NCI-H1694 (cell line): ENCODE data around the gene TBL1XR1.
"Not testable (repeated sequence)": the region's sequence is repeated elsewhere in the genome, so short reads cannot be mapped to it uniquely, and the experiment has no call there.

ENCODE experiments used
- DNase-seq: peaks from one replicate; lab custom pipeline; 2025; lab: John Stamatoyannopoulos, UW

The TBL1XR1 gene

DNA sequence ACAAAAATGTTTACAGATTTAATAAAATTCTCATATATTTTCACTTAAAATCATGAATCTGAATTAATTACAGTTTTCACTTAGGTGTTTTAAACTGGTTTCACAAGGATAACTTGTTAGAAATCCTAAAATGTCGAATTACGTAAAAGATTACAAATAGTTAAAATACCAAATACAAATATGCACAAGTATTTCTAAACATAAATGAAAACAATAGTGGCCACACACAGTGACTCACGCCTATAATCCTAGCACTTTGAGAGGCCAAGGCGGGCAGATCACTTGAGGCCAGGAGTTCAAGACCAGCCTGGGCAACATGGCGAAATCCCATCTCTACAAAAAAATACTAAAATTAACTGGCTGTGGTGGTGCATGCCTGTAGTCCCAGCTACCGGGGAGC, 10.9 kb upstream of the TBL1XR1 start:
- no peak for DNase-seq

DNA sequence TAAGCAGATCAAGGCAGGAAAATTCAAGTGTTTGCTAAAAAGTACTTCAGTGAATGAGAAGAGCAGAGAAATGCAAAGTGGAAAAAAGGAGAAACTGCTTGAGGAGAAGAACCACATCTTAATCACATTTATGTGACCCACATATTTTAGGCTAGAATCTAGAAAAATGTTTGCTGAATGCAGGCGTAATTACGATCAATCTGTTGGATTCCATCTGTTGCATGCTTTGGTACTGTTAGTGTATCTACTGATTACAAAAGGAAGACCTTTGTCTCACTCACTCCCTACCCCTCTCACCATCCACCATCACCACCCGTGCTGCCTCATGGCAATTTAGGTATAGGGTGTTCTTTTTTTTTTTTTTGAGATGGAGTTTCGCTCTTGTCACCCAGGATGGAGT, 9.7 kb upstream of the TBL1XR1 start:
- DNase-seq: no peak

DNA sequence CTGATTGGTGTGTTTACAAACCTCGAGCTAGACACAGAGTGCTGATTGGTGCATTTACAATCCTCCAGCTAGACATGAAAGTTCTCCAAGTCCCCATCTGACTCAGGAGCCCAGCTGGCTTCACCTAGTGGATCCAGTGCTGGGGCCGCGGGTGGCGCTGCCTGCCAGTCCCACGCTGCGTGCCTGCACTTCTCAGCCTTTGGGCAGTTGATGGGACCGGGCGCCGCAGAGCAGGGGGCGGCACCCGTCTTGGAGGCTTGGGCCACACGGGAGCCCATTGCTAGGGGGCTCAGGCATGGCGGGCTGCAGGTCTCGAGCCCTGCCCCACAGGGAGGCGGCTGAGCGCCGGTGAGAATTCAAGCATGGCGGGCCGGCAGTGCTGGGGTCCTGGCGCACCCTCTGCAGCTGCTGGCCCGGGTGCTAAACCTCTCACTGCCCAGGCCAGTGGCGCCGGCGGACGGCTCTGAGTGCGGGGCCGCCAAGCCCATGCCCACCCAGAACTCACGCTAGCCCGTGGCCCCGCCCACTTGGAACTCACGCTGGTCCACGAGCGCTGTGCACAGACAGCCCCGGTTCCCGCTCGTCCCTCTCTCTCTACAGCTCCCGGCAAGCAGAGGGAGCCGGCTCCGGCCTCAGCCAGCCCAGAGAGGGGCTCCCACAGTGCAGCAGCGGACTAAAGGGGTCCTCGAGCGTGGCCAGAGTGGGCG, 6.6 kb upstream of the TBL1XR1 start:
- no peak for DNase-seq

DNA sequence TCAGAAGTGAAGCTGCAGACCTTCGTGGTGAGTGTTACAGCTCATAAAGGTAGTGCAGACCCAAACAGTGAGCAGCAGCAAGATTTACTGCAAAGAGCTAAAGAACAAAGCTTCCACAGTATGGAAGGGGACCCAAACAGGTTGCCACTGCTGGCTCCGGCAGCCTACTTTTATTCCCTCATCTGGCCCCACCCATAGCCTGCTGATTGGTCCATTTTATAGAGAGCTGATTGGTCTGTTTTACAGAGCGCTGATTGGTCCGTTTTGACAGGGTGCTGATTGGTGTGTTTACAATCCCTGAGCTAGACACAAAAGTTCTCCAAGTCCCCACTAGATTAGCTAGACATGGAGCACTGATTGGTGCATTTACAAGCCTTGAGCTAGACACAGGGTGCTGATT, 5.7 kb upstream of the TBL1XR1 start:
- not testable (repeated sequence) for DNase-seq

DNA sequence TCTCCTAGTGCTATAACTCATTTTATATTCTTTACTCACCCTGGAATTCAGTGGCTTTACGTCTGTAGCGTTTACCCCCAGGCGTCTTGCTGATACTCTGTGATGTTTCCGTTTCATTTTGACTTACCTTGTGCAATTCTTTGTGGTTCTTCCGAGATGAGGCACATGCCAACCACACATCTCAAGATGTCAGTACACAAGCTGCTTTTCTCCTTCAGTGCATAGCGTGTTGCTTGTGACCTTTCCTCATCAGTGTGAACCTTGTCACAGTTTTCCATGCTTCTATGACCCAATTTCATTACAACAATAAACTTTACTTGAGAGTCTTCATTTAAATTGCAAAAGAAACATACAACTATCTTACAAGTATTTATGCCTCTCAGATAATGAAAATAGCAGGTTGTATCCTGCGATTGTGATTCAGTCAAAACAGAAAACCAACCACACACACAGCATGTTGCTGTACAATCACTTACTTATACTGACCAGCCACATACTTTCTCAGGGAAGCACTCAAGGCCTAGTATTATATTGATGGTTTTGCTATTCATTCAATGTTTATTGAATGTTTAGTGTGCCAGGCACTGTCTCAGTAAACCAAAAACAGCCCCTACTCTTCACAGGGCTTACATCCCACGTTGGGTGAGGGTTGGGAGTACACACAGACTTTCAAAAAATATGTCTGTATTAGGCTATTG, 4.6 kb upstream of the TBL1XR1 start:
- no peak for DNase-seq

DNA sequence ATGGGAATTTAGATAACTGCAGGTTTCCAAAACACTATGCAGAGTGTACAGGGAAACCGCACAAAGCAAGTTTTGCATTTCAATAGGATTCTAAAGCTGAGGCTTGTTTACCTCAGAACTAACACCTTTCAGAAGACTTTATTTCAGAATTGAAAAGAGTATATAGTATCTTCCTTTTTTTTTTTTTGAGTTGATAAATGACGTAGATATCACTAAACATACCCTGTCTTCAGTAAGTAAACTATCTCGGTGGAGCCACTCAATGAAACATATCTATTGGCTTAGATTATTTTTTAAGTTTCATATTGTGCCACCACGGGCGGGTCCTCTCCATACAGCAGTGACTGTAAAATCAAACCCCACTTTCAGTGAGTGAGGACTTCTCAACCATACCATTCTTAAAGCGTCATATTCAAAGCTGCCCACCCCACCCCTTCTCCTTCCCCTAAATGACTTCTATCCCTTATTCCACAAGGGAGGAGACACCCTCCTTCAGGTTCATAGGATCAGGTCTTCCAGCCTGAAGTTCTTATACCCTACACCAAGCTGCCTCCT, 2.0 kb upstream of the TBL1XR1 start:
- no peak for DNase-seq

DNA sequence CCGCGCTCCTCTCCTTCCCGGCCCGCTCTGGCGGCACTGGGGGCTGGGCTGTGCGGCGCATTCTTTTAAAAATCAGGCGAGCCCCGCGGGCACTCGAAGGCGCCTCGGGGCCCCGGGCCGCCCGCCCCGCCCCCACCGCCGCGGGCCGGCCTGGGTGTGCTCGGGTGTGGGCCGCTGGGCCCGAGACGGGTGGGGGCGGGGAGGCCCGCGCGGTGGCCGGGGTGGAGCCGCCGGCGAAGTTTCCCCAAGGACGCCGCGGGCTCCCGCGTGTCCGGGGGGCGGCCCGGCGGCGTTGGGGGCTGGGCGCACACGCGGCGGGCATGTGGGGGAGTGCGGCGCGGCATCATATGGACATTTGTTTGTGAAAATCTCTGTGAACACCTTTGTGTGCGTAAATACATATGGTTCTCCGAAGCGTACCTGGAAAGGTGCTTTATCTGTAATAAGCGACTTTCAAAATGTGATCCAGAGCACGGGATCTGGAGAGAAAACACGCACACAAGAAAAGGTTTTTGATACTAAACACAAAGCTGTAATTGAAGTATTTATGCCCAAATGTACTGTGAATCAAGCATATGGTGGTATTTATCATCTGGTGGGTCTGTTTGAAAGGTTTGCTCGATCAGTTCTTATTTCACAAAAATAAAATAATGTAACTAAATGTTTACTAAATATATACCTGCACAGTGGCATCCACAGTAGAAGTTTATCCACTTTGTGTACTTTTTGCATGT, 612 bp upstream of the TBL1XR1 start:
- DNase-seq: peak; percentile 54

DNA sequence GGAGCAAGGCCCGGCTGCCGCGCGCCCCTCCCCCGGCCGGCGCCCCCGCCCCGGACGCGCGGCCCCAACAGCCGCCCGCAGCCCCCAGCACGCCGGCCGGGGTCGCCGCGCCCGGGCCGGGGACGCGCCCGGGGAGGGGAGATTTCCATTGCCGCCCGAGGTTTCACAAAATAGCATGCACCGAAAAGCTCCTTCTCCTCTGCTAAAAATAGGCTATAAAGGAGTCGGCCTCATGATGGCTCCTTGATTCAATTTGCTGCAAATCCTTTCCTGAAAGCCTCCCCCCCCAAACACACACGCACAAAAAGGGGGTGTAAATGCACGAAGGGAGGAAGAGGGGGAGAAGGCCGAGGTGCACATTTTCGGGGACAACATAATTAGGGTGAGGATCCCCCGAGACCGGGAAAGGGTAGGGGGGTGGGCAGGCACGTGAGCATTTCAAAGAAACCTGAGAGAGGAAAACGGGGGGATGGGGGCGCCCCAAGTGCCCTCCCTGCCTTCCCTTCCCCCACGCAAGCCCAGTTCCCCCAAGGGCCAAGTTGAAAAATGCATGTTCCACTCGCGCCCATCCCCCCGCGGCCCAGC, 734 bp downstream of the TBL1XR1 start:
- no peak for DNase-seq

DNA sequence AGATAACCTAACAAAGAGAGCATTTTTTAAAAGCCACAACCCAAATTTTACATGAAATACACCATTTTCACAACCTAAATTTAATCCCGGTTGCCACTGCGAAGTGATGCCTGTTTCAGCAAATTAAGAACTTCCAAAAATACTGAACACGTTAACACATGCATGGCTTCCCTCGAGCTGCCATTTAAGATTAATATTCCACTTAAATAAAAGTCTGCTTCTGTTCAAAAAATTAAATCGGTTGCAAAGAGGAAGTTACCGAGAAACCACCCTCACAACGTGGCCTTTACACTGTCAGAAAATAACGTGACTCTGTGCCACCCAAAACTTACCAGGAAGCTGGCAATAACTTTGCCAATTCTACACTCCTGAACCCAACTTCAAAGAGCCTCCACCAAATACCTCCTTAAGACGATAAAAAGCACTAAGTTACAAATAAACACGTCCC, 1.2 kb downstream of the TBL1XR1 start:
- DNase-seq: no peak

DNA sequence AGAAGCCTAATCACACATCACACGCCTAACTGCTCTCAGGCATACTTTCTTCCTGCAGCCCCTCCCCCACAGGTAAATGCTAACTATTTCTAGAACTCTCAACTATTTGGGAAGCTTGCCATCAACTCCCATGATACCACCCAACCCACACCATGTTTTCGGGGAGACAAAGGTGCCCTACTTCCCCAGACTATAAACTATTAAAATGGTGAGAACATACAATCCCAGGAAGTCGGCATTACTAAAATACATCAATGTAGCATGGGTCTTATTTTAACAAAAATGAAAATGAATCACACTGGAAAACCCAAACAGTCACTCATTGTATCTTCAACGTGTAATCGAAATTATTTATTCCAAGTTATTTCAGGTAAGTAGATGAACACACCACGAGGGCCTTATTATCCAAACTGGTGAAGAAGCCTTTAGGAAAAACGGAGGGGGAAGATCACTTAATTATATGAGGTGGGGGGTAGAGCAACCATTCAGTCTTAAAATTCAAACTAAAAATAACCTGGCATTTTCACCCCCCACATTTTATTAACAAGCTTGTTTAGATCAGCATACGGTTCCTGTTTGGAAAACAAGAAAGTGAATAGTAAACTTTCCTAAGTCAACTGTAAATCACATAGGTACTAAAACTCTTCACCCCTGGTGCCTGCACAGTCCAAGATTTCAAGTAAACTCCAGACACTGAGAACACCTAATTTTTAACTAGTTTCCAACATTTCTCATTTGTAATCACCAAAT, 1.9 kb downstream of the TBL1XR1 start:
- no peak for DNase-seq

DNA sequence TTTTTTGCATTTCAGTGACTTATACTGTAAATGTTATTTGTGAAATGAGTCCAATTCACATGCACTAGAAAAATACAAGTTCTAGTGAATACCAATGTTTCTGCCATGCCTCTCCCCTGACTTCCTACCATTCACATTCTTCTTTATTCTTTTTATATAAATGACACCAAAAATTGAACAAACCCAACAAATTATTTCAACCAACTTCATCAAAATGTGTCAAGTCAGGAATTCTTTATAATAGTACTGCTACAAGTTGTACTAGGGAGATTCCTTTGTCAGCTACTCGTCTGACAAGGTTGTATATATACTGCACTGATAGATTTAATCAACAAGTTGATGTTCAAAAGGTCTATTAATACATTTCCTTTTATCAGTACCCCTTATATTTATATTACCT, 3.0 kb downstream of the TBL1XR1 start:
- DNase-seq: no peak

DNA sequence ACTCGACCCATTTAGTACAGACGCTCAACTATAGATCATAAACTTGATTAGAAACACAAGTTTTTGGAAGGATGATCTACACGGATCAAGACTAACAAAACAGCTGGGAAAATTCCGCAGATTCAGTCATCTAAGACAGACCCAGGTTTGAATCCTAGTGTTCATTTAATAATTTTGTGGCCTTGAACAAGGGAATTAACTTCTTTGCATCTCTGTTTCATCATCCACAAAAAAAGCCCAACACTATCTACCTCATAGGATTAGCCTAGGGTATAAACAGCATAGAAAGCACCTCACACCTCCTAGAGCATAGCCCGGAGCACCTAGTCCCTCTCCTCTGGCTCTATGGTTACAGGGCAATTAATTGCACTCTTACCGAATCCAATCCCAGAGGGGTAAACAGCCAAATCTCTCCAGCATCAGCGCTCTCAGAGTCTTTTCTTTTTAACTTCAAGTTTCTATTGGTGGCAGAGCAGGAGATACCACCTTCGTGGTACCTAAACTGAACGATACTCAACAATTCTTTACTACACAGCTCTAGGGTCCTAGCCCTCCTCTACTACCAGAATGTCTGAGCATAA, 3.5 kb downstream of the TBL1XR1 start:
- no peak for DNase-seq

DNA sequence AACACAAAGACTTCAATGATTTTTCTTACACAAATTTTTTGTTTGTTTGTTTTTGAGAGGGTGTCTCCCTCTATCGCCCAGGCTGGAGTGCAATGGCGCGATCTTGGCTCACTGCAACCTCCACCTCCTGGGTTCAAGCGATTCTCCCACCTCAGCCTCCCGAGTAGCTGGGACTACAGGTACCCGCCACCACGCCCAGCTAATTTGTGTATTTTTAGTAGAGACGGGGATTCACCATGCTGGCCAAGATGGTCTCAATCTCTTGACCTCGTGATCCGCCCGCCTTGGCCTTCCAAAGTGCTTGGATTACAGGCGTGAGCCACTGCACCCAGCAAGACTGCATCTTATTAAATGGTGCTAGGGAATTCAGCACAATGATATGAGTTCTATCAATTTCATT, 4.0 kb downstream of the TBL1XR1 start:
- not testable (repeated sequence) for DNase-seq

DNA sequence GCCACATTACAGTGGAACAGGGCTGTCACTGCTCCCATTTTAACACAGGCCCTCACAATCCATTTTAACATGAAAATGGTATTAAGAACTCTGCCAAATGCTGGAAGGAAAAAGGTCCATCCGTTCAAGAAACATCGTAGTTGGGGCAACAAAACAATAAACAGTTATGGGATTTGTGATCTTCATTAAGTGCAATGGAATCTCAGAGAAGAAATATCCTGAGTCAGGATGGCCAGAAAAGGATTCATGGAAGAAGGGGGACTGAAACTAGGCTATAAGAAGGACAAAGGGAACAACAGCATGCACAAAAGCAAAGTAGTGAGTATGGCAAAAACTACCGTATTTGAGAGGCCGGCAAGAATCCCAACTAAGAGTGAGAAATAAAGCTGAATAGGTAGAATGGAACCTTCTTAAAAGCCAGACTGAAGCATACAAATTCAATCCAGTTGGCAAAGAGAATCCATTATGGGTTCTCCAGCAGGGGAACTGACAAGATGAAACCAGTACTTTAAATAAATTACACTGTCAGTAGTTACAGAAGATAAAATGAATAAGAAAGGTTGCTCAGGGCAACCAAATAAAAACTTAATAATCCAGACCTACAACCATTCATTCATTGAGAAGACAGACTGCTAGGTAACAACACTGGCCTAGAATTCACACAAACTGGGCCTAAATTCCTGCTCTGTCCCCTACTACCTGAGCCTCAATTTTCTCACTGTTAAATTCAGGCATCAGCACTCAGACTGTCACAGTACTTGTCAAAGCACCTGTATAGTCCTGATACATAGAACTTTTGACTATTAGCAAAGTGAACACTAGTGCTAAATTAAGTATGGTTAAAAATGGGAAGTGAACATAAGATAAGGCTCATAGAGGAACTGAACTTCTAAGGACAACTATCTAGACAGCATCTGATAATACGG, 6.3 kb downstream of the TBL1XR1 start:
- DNase-seq: no peak

DNA sequence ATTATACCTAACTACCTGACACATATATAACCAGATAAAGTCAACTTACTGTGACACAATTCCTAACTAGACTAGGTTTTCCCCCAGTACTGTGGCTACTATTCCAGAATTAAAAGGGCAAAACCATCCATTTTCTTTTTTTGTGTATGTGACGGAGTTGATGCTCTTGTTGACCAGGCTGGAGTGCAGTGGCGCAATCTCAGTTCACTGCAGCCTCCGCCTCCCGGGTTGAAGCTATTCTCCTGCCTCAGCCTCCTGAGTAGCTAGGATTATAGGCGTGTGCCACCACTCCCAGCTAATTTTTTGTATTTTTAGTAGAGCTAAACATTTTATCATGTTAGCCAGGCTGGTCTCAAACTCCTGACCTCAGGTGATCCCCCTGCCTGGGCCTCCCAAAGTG, 7.1 kb downstream of the TBL1XR1 start:
- DNase-seq: not testable (repeated sequence)

DNA sequence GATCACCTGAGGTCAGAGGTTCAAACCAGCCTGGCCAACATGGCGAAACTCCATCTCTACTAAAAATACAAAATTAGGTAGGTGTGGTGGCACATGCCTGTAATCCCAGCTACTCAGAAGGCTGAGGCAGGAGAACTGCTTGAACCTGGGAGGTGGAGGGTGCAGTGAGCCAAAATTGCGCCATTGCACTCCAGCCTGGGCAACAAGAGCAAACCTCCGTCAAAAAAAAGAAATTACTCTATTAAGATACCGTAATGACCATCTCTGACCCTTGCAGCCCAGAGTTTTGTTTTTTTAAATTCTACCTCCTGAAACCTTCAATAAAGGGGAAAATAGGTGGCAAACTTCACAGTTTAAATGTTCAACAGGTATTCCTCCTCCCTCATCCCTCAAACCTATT, 9.0 kb downstream of the TBL1XR1 start:
- DNase-seq: not testable (repeated sequence)

DNA sequence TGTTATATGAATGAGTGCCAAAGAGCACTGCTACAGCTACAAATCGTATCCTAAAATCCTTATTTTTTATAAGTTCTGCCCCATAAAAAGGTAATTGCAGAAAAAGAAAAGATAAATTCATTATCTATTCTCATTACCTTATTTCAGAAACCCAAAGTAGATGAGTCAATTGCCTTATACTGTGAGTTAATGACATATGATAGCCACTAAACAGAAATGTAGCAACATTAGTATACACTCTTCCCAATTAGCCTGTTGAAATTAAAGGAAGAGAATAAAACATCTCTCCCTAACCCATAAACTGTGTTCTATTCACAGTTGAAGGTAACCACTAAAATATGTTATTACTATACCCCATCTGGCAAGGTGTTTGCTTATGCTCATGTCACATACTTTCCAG, 11.0 kb downstream of the TBL1XR1 start:
- no peak for DNase-seq

DNA sequence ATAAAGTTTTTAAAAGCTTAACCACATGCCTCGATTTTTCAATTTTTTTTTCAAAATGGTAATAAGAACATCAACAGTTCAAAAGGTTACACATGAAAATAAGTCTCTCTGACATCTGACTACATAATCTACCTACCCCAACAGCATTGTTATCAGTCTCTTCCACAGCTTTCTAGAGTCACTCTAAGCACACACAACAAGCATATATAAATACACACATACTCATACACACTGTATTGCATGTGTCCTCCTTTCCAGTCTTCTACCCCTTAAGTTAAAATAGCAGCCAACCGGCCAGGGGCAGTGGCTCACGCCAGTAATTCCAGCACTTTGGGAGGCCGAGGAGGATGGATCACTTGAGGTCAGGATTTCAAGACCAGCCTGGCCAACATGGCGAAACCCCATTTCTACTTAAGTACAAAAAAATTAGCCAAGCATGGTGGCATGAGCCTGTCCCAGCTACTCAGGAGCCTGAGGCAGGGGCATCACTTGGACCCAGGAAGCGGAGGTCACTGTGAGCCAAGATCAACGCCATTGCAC, 12.2 kb downstream of the TBL1XR1 start:
- no peak for DNase-seq

DNA sequence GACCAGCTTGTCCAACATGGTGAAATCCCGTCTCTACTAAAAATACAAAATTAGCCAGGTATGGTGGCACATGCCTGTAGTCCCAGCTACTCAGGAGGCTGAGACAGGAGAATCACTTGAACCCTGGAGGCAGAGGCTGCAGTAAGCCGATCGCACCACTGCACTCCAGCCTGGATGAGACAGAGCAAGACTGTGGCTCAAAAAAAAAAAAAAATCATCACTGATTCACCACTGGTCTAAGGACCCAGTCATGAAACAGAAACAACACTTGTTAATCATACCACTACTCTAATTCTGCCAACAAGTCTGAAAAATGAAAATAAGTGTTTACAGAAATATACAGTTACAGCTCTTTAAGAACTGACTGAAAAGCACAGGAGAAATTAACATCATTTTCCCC, 12.7 kb downstream of the TBL1XR1 start:
- not testable (repeated sequence) for DNase-seq

DNA sequence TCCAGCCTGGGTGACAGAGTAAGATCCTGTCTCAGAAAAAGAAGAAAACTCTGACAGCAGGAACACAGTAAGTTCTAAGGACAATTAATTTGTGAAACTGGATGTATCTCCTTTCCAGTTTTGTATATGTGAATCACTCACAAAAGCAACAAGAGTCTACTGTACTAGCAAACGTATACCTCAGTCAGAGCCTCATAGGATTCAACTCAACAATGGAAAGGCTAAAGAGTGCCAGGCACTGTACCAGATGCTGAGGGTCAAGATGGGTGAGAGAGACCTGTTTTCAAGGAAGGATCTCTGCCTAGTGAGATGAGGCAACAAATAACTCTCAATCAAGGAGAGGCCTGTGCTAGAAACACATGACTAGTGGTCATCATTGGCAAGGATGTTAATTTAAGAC, 14.9 kb downstream of the TBL1XR1 start:
- DNase-seq: no peak
